HUES64 (cell line): Measurements from ENCODE around the gene RAPGEF2.

Experiments
- H3K27ac ChIP-seq: 2 replicates; pipeline ENCODE4 v1.7.0; 2013; ENCODE audit warnings: low read depth, low read length, inconsistent platforms
- H3K27me3 ChIP-seq: 2 replicates; pipeline ENCODE4 v1.6.1; 2013; ENCODE audit warnings: mild to moderate bottlenecking, low read length; ENCODE audit not compliant: insufficient read depth
- H3K36me3 ChIP-seq: 2 replicates; pipeline ENCODE4 v1.6.1; 2013; ENCODE audit warnings: mild to moderate bottlenecking, low read length; ENCODE audit not compliant: insufficient read depth
- H3K4me1 ChIP-seq: 2 replicates; pipeline ENCODE4 v1.6.1; 2013; ENCODE audit warnings: mild to moderate bottlenecking, low read length, moderate library complexity; ENCODE audit not compliant: insufficient read depth
- H3K4me3 ChIP-seq: 2 replicates; pipeline ENCODE4 v1.5.1; 2013; ENCODE audit warnings: mild to moderate bottlenecking, low read length, moderate library complexity
- H3K9ac ChIP-seq: 2 replicates; pipeline ENCODE4 v1.6.1; 2013; ENCODE audit warnings: mild to moderate bottlenecking, low read depth, low read length
- H3K9me3 ChIP-seq: 2 replicates; pipeline ENCODE4 v1.6.1; 2013; ENCODE audit warnings: low read depth, low read length; ENCODE audit not compliant: insufficient read depth
- WGBS: fragments of 150-250, 120-280 bp; methylation state at CpG from one replicate; pipeline ENCODE4 v1.1.7; 2013; ENCODE audit warnings: missing lambda C conversion rate; 5-methylcytosine and 5-hydroxymethylcytosine counted together

The RAPGEF2 gene

GRCh38 chr4:159098482-159099127 lies 4.3 kb upstream of the RAPGEF2 start:
- Histone ChIP-seq H3K27me3 (peaks cover 20% of the 10 kb centered on the region), H3K36me3 (no peaks in the 10 kb centered on the region), H3K27ac (no peak overlapping the region), H3K4me1 (peaks cover 28% of the 10 kb centered on the region), H3K9me3 (no peaks in the 10 kb centered on the region), H3K9ac (no peak overlapping the region), H3K4me3 (no peak overlapping the region)

DNA sequence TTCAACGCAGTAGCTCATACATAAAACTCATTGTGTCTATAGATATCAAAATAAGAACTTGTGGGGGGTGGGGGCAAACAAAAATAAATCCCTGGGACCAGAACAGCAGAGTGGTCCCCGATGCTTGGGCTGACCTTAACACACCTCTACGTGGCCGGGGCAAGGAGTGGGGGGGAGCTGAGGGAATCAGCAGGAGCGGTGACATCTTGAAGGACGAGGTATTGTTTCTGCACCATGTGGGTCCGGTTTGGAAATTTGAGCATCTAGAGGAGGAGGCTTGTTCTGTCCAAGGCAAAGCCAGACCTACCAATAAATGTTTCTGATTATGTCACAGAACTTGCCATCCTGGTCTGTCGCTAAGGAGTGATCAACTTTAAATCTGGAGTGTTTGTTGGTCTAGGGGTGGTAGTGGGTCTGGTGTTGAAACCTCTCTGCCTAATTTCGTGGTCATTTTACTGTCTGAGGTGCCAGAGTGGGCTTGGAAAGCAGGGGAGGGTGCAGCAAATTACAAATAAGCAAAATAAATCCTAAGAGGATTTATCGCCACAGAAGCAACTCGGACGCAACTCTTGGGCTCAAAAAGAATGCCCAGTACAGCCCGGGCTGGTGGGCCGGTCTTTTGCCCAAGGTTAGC lies 774 bp upstream of the RAPGEF2 start:
- peak overlapping the region; percentile 41 for H3K9ac ChIP-seq
- 19% methylated on average over 13 of the region's 14 CpGs for WGBS
- peaks cover 42% of the 10 kb centered on the region for H3K4me1 ChIP-seq
- no peaks in the 10 kb centered on the region for H3K36me3 ChIP-seq
- peaks cover 20% of the 10 kb centered on the region for H3K27me3 ChIP-seq
- peak overlapping the region; percentile 88 for H3K4me3 ChIP-seq
- H3K9me3 ChIP-seq: no peaks in the 10 kb centered on the region
- H3K27ac ChIP-seq: no peak overlapping the region; the same call in 1 of the 2 replicates

DNA sequence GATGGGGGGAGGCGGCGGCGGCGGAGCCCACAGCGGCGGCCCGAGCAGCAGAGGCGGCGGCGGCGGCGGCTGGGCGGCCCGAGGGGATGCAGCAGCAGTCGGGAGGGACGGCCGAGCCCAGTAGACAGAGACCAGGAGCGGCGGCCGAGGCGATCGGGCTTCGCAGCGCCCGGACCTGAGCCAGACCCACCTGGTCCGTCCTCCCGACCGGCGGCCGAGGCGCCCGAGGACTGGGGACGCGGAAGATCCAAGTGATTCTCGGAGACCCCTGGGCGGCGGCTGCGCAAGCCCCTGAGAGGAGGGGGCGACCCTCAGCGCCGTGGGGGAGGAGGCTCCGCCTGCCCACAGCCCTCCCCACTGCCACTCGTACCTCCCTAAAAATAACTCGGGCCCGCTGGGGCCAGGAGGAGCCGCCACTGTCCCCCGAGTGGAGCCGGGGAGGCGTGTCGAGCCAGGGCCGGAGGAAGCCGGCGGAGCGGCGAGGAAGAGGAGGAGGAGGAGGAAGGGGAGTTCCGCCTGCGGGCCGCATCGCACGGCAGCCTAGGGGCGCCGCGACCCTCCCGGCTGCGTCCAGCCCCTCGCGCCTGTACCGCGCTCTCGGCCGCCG lies 608 bp downstream of the RAPGEF2 start:
- Histone ChIP-seq H3K27me3 (peaks cover 20% of the 10 kb centered on the region), H3K36me3 (no peaks in the 10 kb centered on the region), H3K9me3 (no peaks in the 10 kb centered on the region), H3K4me3 (peak overlapping the region; percentile 88), H3K27ac (peak overlapping the region; percentile 87; the same call in 1 of the 2 replicates), H3K4me1 (peaks cover 35% of the 10 kb centered on the region), H3K9ac (peak overlapping the region; percentile 83)
- WGBS: 1% methylated on average over 72 of the region's 72 CpGs

GRCh38 chr4:159104694-159105414 lies 2.0 kb downstream of the RAPGEF2 start:
- Histone ChIP-seq H3K36me3 (no peaks in the 10 kb centered on the region), H3K4me1 (peaks cover 36% of the 10 kb centered on the region), H3K9ac (peak overlapping the region; percentile 59), H3K27ac (0 out of 2 replicates have a peak overlapping the region, but pooled peaks have one; percentile 32), H3K4me3 (peak overlapping the region; percentile 88), H3K9me3 (no peaks in the 10 kb centered on the region), H3K27me3 (peaks cover 20% of the 10 kb centered on the region)
- 7% methylated on average over 8 of the region's 9 CpGs for WGBS

GRCh38 chr4:159105761-159106243 lies 2.9 kb downstream of the RAPGEF2 start:
- peak overlapping the region; percentile 88 for H3K4me3 ChIP-seq
- no peak overlapping the region for H3K9ac ChIP-seq
- peaks cover 40% of the 10 kb centered on the region for H3K4me1 ChIP-seq
- WGBS: 63% methylated on average over 4 of the region's 4 CpGs
- no peak overlapping the region for H3K27ac ChIP-seq
- H3K36me3 ChIP-seq: no peaks in the 10 kb centered on the region
- peaks cover 17% of the 10 kb centered on the region for H3K27me3 ChIP-seq
- no peaks in the 10 kb centered on the region for H3K9me3 ChIP-seq

DNA sequence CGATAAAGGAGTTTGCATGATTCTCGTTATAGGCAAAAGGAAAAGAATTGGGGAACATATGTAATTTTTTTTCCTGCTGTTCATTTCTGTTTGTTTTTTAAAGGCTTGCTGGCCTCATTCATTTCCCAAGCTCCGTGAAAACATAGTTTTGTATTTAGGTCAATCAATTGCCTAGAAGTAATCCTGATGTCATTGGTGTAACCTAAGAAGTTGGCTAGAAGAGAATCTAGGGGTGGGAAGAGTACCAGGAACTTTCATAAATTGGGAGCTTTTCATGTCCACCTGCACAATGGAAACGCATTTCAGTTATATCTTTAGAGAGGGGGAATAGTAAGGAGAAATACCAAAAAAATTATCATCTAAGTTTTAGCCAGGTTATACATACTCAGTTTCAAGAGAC lies 3.8 kb downstream of the RAPGEF2 start:
- no peaks in the 10 kb centered on the region for H3K9me3 ChIP-seq
- peaks cover 8% of the 10 kb centered on the region for H3K27me3 ChIP-seq
- no peak overlapping the region for H3K9ac ChIP-seq
- no peak overlapping the region for H3K27ac ChIP-seq
- H3K36me3 ChIP-seq: no peaks in the 10 kb centered on the region
- peaks cover 43% of the 10 kb centered on the region for H3K4me1 ChIP-seq
- peak overlapping the region; percentile 5; the same call in 1 of the 2 replicates for H3K4me3 ChIP-seq
- WGBS: 91% methylated on average over 3 of the region's 4 CpGs

GRCh38 chr4:159107203-159107925 lies 4.5 kb downstream of the RAPGEF2 start:
- no peaks in the 10 kb centered on the region for H3K36me3 ChIP-seq
- WGBS: 0% methylated on average over 1 of the region's 2 CpGs
- H3K9me3 ChIP-seq: no peaks in the 10 kb centered on the region
- H3K4me1 ChIP-seq: peaks cover 38% of the 10 kb centered on the region
- no peak overlapping the region for H3K9ac ChIP-seq
- H3K27ac ChIP-seq: no peak overlapping the region
- no peak overlapping the region for H3K4me3 ChIP-seq
- peaks cover 1% of the 10 kb centered on the region; the same call in 1 of the 2 replicates for H3K27me3 ChIP-seq

DNA sequence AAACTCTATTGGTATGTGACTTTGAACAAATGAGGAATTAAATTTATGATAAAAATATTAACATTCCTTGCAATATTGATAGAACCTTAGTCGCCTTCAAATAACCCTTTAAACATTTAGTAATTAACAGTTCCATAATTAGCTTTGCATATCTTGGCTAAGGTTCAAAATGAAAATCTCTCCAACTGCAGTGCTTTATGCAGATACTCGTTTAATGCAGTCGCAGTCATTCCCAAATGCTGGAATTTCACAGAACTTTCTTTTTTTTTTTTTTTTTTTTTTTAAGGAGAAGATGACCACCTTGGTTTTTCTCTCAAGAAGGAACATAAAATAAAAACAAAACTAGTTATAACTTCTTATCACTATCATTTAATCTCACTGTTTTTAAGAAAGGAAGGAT lies 5.2 kb downstream of the RAPGEF2 start:
- WGBS: 90% methylated on average over 3 of the region's 3 CpGs
- Histone ChIP-seq H3K4me3 (no peak overlapping the region), H3K36me3 (no peaks in the 10 kb centered on the region), H3K27ac (no peak overlapping the region), H3K9ac (no peak overlapping the region), H3K4me1 (peaks cover 38% of the 10 kb centered on the region), H3K9me3 (no peaks in the 10 kb centered on the region), H3K27me3 (no peaks in the 10 kb centered on the region)

DNA sequence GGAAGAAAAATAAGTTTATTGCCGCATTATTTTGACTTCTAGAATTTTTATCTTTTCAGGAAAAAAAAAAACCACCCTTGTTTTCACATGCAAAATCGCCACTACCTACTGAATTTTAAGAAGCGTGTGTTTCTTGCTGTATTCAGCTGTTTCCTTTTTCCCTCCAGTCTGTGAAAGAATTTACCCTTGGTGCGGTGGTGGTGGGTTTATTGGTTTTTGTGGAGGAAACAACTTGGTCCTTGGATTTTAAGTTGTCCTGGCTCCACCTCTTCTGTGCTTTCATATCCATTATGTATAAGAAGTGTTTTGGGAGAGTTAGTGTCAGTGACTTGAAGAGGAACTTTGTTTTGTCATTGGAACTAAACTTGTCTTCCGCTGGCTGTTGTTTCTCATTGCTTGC lies 8.1 kb downstream of the RAPGEF2 start:
- 89% methylated on average over 1 of the region's 5 CpGs for WGBS
- H3K4me1 ChIP-seq: peaks cover 29% of the 10 kb centered on the region
- peaks cover 7% of the 10 kb centered on the region; the same call in 1 of the 2 replicates for H3K9me3 ChIP-seq
- H3K4me3 ChIP-seq: no peak overlapping the region
- H3K36me3 ChIP-seq: no peaks in the 10 kb centered on the region
- no peaks in the 10 kb centered on the region for H3K27me3 ChIP-seq
- no peak overlapping the region for H3K27ac ChIP-seq
- H3K9ac ChIP-seq: no peak overlapping the region

DNA sequence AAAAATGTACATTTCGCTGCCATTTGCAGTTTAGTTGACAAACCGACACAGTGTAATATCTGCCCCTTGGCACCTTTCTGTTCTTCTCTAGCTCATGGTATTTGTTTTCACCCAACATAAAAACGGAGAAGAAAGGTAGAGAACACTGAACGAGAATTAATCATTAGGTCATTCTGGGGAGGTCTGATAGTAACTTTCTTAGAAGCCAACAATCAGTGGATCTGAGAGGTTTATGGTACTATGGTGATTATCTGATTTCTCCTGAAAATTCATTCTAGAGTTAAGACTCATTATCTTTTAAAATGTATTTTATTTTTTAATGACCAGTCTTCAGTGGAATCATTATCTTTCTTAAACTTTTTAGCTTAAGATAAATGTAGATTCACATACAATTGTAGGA lies 8.5 kb downstream of the RAPGEF2 start:
- H3K9me3 ChIP-seq: peaks cover 7% of the 10 kb centered on the region; the same call in 1 of the 2 replicates
- no peak overlapping the region for H3K27ac ChIP-seq
- H3K4me1 ChIP-seq: peaks cover 24% of the 10 kb centered on the region
- H3K36me3 ChIP-seq: no peaks in the 10 kb centered on the region
- no peak overlapping the region for H3K4me3 ChIP-seq
- WGBS: 94% methylated on average over 4 of the region's 4 CpGs
- H3K9ac ChIP-seq: no peak overlapping the region
- H3K27me3 ChIP-seq: no peaks in the 10 kb centered on the region
